GM13976 (cell line): ENCODE results near the gene CASZ1.

Source experiments
- DNase-seq: peaks from one replicate; pipeline ENCODE4 v3.0.0; 2012; ENCODE audit warnings: low spot score
- CTCF ChIP-seq: IDR thresholded peaks from 2 replicates; pipeline ENCODE4 v1.5.1; 2012; ENCODE audit warnings: borderline replicate concordance, mild to moderate bottlenecking; ENCODE audit not compliant: insufficient read depth; ENCODE audit errors: extremely low read depth, missing control alignments, control extremely low read depth
- in situ Hi-C: fragments of 300-500 bp; cut with MboI; formaldehyde crosslinking; loops from one replicate; pipeline ENCODE4 v1.12.0; 2022; ENCODE audit warnings: low sequenced_read_pairs, mixed read lengths, inconsistent platforms; ENCODE audit not compliant: unreplicated experiment

CASZ1 gene

GRCh38 chr1:10806966-10807365 lies 10.5 kb upstream of the CASZ1 start:
- in situ Hi-C loops = no loop called here
- no peak for TF ChIP-seq CTCF
- no peak for DNase-seq

GRCh38 chr1:10803971-10804820 lies 7.8 kb upstream of the CASZ1 start:
- no peak for TF ChIP-seq CTCF
- in situ Hi-C loops = no loop called here
- DNase-seq = no peak

DNA sequence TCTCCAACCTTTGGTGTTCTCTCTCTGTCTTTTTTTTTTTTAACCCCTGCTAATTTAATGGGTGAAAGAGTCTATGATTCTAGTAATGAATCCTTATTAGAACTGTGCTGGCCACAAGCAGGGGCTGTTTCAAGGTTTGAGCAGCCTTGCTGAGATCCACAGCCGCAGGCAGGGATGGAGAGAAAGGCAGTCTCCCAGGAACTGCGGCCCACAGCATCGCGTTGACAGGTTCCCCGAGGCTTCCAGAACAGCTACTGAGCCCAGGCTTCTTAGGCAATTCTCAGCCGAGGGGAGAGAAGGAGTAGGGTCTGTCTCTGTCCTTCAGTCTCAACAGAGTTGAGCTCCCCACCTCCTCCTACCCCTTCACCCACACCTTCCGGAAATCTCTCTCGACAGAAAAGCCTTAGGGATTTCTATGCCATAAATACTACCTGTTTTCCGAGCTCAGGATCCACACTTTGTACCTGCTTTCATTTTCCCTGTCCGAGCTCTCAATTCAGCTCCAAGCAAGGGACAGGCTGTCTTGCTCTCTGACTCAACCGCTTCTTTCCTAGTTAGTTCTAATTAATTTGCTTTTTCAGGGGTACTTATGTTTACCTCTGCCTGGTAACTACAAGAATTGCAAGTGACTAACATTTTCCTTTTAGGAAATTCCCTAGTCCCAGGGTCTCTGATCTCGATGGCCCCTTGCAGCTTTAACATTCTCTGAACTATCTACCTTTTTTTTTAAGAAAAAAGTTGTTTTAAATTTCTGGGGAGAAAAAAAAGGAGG lies 6.7 kb upstream of the CASZ1 start:
- DNase-seq = no peak
- in situ Hi-C loops = no loop called here

GRCh38 chr1:10800778-10801177 lies 4.3 kb upstream of the CASZ1 start:
- TF ChIP-seq CTCF = no peak
- in situ Hi-C loops = no loop called here
- no peak for DNase-seq

More for the DNA sequence above, 6.7 kb upstream of the CASZ1 start:
- TF ChIP-seq CTCF = no peak

DNA sequence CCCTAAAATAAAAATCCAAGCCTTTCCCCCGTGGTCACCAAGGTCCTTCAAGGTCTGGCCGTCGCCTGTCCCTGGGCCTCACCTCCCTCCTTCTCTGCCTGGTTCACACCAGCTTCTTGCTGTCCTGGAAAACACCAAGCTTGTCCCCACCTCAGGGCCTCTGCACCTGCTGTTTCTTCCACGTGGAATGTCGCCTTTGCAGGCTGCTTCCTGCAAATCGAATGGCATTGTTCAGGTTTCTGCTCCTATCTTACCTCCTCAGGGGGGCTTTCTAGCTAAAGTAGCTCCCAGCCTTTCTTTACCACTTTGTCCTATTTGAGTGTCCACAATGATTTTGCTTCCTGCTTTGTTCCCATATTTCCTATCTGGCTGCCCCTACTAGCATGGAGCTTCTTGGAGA lies 3.3 kb upstream of the CASZ1 start:
- TF ChIP-seq CTCF = no peak
- in situ Hi-C loops = no loop called here

GRCh38 chr1:10795276-10796021 lies 997 bp downstream of the CASZ1 start:
- TF ChIP-seq CTCF = no peak
- in situ Hi-C loops = no loop called here
- DNase-seq = no peak

More for the DNA sequence above, 3.3 kb upstream of the CASZ1 start:
- DNase-seq = no peak
